NB4 (cell line): Measurements from ENCODE around the gene FANCC.

Experiments used
- DNase-seq: peaks from one replicate; pipeline ENCODE4 v3.0.0; 2010; ENCODE audit warnings: low read depth
- H3K4me3 ChIP-seq: one replicate; pipeline ENCODE4 v1.5.1; 2011; ENCODE audit warnings: mild to moderate bottlenecking, low read depth, low read length, moderate library complexity
- CTCF ChIP-seq: IDR thresholded peaks from one replicate; pipeline ENCODE4 v1.5.1; 2012; ENCODE audit warnings: low read depth, low read length
- MYC ChIP-seq: IDR thresholded peaks from 2 replicates; pipeline ENCODE4 v1.6.1; 2011; ENCODE audit warnings: low read depth, low read length
- POLR2A ChIP-seq: IDR thresholded peaks from 2 replicates; pipeline ENCODE4 v1.6.1; 2011; ENCODE audit warnings: mild to moderate bottlenecking; ENCODE audit not compliant: insufficient read length; ENCODE audit errors: extremely low read depth
- TF ChIP-seq, protein P1 (sequence below): IDR thresholded peaks from 2 replicates; pipeline ENCODE4 v1.6.1; 2011; ENCODE audit warnings: low read depth, low read length

FANCC gene

DNA sequence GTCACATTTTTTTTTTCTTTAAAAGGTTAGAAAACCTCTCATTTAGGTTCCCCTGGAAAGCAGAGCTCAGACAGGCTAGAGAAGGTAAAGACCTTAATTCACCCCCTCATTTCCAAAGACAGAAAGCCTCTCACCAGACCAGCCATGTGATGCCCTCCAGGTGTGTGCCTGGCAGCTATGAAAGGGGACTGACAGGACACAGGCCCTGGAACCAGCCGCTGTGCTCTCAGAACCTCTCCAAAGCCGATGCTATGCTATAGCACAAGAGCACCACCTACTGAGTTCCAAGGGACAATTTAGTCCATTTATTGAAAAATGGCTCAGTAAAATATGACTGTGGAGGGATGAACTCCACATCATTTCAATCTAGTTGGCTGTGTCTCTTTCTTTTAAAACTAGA is 48.8 kb downstream of the FANCC start:
- TF ChIP-seq, protein P1, sequence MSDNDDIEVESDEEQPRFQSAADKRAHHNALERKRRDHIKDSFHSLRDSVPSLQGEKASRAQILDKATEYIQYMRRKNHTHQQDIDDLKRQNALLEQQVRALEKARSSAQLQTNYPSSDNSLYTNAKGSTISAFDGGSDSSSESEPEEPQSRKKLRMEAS, result no peak
- no peak for TF ChIP-seq POLR2A
- TF ChIP-seq MYC, result no peak
- TF ChIP-seq CTCF, result no peak
- peak; percentile 27 for DNase-seq
- no peak overlapping the region for H3K4me3 ChIP-seq

DNA sequence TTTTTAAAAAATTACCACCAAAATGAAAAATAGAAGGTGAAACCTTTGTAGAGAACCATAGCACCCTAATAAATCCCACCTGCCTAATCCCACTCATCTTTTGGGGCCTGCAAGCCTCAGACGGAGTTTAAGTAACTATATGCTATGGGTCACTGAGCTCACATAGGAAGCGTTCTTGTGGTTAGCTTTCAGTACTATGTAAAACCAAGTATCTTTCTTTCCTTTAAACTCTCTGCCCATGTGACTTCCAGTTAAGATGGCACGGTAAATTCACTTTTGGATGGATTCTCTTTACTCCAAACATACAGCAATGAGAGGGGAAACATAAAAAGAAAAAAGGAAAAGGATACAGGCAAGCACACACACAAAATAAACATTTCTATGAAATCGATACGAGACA is 50.9 kb downstream of the FANCC start:
- TF ChIP-seq POLR2A, result no peak
- TF ChIP-seq MYC, result no peak
- TF ChIP-seq CTCF, result no peak
- TF ChIP-seq, protein P1, result no peak

DNA sequence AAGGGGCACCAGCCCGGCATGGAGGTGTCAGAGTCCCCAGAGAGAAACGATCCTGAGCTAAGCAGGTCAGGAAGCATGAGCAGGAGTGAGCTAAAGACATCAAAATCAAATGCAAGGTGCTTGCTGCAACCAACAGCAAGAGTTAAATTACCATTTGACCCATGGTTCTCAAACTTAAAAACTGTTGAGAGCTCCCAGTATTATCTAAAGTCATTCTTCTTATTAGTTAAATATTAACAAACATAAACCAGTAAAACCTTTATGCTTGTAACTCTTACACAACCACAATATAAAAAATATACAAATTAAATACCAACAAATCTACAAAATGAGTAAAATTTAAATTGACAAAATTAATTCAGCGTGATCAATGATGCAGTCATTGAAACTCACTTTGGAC is 51.5 kb downstream of the FANCC start:
- TF ChIP-seq, protein P1, result no peak
- no peak for TF ChIP-seq POLR2A
- no peak for TF ChIP-seq MYC
- no peak for TF ChIP-seq CTCF
- H3K4me3 ChIP-seq, result no peak overlapping the region
- no peak for DNase-seq

More for the DNA sequence above, 50.9 kb downstream of the FANCC start:
- DNase-seq, result no peak
- H3K4me3 ChIP-seq, result no peak overlapping the region

GRCh38 chr9:95264954-95265615 is 52.4 kb downstream of the FANCC start:
- no peak overlapping the region for H3K4me3 ChIP-seq
- TF ChIP-seq CTCF (no peak), MYC (no peak), POLR2A (no peak)
- TF ChIP-seq, protein P1, result no peak
- DNase-seq, result peak; percentile 20

GRCh38 chr9:95261890-95262289 is 55.6 kb downstream of the FANCC start:
- H3K4me3 ChIP-seq, result no peak overlapping the region
- TF ChIP-seq CTCF (no peak), MYC (no peak), POLR2A (no peak)
- TF ChIP-seq, protein P1, result no peak
- DNase-seq, result peak; percentile 9
